ENCODE results near the gene IFITM2.
"Not testable (repeated sequence)": the region's sequence is repeated elsewhere in the genome, so short reads cannot be mapped to it uniquely, and the experiment has no call there.

Gene IFITM2

DNA sequence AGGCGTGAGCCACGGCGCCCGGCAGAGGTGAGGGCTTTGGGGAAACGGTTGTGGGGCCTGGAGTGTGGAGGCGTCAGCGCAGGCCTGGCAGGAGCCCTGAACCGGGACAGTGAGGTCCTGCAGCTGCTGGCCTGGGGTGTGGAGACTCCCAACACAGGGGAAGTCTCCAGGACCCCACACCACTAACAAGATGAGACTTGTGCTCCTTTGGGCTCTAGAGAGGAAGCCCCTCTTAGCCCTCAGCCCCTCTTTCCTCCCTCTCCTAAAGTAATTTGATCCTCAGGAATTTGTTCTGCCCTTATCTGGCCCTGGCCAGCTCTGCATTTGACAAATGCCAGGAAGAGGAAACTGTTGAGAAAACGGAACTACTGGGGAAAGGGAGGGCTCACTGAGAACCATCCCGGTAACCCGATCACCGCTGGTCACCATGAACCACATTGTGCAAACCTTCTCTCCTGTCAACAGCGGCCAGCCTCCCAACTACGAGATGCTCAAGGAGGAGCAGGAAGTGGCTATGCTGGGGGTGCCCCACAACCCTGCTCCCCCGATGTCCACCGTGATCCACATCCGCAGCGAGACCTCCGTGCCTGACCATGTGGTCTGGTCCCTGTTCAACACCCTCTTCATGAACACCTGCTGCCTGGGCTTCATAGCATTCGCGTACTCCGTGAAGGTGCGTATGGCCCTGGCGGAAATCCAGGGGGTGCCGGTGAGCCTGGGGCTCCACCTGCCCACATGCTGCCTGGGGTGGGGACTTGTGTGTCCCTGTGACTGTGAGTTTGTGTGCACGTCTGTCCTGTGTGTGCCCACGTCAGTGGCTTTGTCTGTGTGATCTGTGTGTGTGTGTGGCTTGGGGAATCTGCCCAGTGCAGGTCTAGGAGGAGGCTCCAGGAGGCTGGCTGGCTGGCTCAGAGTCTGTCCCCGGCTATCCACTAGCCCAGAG, at the start of gene IFITM2:
Gene IFITM2 (plus strand): TSS at position 51 of the 943 bp plus-strand sequence. CDS start 377 bp downstream, at position 428.
- DNase-seq = not testable (repeated sequence)

DNA sequence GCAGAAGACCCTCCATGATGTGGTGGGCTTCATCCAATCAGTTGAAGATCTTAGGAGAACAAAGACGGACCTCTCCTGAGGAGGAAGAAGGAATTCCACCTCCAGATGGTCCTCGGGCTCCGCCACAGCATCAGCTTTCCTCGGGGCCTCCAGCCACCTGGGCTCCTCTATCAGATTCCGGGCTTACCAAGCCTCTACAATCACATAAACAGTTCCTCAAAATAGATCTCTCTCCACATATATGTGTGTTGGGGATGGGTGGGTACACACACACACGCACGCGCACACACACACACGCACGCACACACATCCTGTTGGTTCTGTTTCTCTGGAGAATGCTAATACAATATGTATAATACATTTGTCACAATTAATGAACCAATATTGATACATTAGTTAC, 48.2 kb upstream of the IFITM2 start:
- DNase-seq = no peak

DNA sequence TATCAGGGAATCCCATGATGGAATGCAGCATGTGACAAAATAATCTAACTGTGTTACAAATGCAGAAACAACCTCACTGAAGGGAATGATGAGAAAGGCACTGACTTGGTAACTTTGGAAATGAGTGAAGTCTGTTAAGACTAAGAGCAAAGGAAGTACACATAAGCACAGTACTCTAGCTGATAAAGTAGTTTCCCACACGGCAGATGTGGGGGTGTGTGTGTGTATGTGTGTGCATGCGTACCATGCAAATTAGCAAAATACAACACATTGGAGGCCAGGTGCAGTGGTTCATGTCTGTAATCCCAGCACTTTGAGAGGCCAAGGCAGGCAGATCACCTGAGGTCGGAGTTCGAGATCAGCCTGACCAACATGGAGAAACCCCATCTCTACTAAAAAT, 46.0 kb upstream of the IFITM2 start:
- DNase-seq = no peak

GRCh38 chr11:266676-267439, 40.8 kb upstream of the IFITM2 start:
- no peak for DNase-seq

DNA sequence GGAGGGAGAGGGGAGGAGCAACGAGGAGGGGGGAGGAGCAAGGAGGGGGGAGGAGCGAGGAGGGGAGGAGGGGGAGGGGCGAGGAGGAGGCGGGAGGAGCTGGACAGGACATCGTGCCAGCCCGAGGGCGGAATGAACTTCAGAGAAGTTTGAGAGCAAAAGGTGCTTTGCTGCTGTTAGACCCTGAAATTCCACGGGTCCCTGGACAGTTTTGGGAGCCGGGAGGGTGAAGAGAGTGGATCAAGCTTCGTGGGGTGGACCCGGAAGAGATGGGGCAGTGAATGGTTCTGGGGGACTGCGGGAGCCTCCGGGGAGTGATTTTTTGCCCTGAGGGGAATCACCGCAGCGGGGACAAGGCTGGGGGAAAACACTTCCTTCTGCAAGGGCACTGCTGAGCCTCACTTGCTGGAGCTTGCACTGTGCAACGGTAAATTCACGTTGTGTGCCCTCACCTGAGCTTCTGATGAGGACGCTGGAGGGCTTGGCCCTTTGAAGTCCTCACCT, 40.1 kb upstream of the IFITM2 start:
- DNase-seq = no peak

GRCh38 chr11:268716-269145, 38.9 kb upstream of the IFITM2 start:
- DNase-seq = not testable (repeated sequence)

GRCh38 chr11:269146-269890, 38.3 kb upstream of the IFITM2 start:
- DNase-seq = no peak

- no peak for DNase-seq
These were observed 36.9 kb upstream of the IFITM2 start for GRCh38 chr11:270451-271318.

DNA sequence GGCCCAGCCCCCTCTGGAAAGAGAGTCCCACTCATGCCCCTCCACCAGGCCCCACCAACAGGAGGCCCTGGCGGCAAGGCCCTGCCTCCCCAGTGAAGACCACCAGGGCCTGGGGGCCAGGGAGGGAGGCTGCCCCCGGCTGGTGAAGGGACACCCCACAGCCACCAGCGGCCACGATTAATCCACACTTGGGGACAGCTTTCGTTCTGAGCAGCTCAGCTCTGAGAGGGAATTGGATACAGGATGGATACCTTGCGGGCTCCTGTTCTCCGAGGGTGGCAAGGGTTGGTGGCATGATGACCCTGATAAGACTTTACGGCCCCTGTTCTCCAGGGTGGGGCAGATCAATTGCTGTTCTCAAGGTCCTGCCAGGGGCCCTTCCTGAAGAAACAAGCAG, 36.3 kb upstream of the IFITM2 start:
- no peak for DNase-seq

GRCh38 chr11:272195-272930, 35.3 kb upstream of the IFITM2 start:
- DNase-seq = no peak

DNA sequence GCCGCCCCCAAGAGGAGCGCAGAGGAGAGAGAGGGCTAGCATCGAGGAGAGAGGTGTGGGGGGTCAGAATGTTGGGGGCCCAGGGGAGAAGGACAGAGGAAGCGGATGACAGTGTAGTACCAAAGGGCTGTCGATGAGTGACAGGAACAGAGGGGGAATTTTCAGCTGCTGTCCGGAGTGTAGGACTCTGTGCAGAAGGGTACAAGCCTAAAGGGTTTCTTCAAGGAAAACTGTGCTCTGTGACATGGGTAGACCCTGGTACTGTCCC, 34.8 kb upstream of the IFITM2 start:
- DNase-seq = no peak

- DNase-seq = no peak
These were observed 31.4 kb upstream of the IFITM2 start for GRCh38 chr11:276219-276618.

DNA sequence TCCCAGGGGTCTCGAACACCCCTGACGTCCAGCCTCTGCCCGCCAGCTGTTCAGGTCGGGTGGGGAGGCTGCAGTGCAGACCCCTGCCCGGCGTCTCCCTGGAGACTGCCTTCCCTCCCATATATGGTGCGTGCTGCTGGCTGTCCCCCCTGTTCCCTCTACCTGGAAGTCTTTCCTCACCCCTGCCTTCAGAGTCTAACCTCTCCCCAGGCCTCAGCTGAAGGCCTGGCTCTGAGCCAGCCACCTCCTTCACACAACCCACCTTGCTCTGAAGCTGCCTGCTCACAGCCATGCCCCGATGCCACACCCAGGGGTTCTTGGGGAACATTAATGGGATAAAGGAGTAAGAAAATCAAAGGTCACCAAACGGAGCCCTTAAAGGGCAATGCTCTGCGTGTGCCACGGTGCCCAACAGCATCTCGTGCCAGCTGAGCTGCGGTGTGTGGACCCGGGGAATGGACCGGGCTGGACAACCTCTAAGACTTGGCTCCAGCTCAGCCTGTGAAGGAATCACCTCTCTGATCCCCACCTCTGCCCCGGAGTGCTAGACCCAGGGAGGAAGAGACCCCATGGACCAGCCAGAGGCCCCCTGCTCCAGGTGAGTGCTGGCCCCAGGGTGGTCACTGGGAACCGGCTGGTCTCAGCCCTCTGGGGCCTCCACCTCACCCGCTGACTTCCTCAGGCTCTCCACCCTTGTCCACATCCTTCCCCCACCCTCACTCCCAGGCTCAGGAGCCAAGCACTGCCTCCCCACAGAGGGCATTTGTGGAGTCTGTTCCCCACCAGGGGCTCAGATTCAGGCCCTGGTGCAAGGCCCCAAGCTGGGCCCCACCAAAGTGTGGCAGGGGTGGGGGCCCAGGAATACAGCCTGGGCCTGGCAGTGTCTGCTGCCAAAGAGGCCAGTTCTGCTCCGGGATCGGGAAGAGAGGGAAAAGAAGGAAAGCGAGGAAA, 29.3 kb upstream of the IFITM2 start, which contains the start of gene NLRP6:
Gene NLRP6 (plus strand): TSS at position 407 of the 951 bp plus-strand sequence. CDS start 163 bp downstream, at position 570.
- no peak for DNase-seq

DNA sequence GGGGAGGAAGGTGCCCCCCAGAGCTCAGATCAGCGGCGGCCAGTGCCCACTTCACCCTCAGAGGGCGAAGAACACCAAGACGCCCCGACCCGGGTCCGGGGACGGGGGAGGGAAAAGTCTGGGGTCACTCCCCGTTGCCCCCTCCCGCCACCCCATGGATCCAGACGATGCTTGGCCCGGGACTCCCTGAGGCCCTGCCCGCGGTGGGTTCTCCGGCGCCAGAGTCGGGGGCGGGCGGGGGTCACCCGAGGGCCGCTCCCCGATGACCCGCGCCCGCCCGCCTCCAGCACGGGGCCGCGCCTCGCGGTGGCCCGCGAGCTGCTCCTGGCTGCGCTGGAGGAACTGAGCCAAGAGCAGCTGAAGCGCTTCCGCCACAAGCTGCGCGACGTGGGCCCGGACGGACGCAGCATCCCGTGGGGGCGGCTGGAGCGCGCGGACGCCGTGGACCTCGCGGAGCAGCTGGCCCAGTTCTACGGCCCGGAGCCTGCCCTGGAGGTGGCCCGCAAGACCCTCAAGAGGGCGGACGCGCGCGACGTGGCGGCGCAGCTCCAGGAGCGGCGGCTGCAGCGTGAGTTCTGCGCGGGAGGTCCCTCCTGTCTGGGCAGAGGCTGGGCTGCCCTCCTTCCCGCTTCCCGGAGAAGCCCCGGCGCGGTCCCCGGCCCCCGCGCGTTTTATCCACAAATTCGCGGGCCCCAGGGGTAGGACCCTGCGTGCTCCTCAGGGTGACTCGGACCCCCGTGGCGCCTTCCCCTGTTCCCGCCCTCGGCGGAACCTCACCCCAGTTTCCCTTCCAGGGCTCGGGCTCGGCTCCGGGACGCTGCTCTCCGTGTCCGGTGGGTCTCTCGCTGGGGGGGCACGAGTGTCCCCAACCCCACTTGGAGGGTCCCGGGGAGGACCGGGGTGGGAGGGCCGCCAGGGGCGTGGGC, 28.3 kb upstream of the IFITM2 start:
- no peak for DNase-seq

DNA sequence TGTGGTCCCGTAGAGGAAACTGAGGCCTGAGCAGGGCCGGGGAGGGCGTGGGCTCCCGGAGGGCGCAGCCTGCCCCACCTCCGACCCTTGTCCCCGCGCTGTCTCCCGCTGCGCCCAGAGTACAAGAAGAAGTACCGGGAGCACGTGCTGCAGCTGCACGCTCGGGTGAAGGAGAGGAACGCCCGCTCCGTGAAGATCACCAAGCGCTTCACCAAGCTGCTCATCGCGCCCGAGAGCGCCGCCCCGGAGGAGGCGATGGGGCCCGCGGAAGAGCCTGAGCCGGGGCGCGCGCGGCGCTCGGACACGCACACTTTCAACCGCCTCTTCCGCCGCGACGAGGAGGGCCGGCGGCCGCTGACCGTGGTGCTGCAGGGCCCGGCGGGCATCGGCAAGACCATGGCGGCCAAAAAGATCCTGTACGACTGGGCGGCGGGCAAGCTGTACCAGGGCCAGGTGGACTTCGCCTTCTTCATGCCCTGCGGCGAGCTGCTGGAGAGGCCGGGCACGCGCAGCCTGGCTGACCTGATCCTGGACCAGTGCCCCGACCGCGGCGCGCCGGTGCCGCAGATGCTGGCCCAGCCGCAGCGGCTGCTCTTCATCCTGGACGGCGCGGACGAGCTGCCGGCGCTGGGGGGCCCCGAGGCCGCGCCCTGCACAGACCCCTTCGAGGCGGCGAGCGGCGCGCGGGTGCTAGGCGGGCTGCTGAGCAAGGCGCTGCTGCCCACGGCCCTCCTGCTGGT, 27.5 kb upstream of the IFITM2 start:
- DNase-seq = no peak

DNA sequence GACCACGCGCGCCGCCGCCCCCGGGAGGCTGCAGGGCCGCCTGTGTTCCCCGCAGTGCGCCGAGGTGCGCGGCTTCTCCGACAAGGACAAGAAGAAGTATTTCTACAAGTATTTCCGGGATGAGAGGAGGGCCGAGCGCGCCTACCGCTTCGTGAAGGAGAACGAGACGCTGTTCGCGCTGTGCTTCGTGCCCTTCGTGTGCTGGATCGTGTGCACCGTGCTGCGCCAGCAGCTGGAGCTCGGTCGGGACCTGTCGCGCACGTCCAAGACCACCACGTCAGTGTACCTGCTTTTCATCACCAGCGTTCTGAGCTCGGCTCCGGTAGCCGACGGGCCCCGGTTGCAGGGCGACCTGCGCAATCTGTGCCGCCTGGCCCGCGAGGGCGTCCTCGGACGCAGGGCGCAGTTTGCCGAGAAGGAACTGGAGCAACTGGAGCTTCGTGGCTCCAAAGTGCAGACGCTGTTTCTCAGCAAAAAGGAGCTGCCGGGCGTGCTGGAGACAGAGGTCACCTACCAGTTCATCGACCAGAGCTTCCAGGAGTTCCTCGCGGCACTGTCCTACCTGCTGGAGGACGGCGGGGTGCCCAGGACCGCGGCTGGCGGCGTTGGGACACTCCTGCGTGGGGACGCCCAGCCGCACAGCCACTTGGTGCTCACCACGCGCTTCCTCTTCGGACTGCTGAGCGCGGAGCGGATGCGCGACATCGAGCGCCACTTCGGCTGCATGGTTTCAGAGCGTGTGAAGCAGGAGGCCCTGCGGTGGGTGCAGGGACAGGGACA, 26.7 kb upstream of the IFITM2 start:
- no peak for DNase-seq

DNA sequence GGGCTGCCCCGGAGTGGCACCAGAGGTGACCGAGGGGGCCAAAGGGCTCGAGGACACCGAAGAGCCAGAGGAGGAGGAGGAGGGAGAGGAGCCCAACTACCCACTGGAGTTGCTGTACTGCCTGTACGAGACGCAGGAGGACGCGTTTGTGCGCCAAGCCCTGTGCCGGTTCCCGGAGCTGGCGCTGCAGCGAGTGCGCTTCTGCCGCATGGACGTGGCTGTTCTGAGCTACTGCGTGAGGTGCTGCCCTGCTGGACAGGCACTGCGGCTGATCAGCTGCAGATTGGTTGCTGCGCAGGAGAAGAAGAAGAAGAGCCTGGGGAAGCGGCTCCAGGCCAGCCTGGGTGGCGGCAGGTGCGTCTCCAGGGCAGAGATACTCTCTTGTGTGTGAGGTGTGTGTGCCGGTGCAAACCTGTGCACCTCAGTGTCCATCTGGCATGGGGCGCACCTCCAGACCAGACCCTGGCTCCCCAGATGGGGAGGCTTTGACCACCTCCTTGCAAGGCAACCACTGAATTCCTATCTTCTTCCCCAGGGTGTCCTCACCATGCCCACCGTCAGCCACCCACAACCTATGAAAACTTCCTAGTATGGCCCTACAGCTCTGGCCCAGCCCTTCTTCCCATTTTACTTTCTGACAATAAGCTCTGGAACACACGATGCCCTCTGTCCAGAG, 26.0 kb upstream of the IFITM2 start:
- no peak for DNase-seq
